Brain pericyte (primary cell): ENCODE data around the gene OTOG.

Source experiments
- DNase-seq: peaks from one replicate; pipeline ENCODE4 v3.0.0-alpha.2; 2012; ENCODE audit warnings: low read depth, low spot score

OTOG gene, protein sequence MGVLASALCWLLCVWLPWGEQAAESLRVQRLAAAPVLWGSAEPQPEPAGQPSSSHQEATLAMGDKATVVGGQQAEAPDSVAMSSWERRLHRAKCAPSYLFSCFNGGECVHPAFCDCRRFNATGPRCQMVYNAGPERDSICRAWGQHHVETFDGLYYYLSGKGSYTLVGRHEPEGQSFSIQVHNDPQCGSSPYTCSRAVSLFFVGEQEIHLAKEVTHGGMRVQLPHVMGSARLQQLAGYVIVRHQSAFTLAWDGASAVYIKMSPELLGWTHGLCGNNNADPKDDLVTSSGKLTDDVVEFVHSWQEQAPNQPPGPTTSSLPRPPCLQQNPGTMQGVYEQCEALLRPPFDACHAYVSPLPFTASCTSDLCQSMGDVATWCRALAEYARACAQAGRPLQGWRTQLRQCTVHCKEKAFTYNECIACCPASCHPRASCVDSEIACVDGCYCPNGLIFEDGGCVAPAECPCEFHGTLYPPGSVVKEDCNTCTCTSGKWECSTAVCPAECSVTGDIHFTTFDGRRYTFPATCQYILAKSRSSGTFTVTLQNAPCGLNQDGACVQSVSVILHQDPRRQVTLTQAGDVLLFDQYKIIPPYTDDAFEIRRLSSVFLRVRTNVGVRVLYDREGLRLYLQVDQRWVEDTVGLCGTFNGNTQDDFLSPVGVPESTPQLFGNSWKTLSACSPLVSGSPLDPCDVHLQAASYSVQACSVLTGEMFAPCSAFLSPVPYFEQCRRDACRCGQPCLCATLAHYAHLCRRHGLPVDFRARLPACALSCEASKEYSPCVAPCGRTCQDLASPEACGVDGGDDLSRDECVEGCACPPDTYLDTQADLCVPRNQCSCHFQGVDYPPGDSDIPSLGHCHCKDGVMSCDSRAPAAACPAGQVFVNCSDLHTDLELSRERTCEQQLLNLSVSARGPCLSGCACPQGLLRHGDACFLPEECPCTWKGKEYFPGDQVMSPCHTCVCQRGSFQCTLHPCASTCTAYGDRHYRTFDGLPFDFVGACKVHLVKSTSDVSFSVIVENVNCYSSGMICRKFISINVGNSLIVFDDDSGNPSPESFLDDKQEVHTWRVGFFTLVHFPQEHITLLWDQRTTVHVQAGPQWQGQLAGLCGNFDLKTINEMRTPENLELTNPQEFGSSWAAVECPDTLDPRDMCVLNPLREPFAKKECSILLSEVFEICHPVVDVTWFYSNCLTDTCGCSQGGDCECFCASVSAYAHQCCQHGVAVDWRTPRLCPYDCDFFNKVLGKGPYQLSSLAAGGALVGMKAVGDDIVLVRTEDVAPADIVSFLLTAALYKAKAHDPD (N-terminal part only)

DNA sequence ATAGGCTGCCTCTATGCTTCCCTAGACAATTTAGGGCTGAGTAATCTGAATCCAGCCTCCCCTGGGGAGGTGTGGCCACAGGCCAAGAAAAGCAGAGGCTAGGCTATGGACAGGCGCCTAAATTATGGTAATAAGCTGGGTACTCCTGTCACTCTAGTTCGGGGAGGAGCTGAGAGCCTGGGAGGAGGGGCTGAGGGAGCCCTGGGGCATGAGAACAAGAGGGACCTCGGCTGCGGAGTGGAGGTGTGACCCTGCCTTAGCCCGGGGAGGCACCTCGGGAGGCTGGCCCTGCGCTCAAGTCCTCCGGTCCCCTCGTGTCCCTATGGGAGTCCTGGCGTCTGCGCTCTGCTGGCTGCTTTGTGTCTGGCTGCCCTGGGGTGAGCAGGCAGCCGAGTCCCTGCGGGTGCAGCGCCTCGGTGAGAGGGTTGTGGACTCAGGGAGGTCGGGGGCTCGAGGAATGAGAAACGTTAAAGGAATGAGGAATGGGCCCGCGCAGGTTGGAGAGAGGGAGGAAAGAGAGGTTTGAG lies at the start of gene OTOG:
Gene OTOG (plus strand): TSS at position 209 of the 527 bp plus-strand sequence. CDS start 114 bp downstream, at position 323.
- no peak for DNase-seq

DNA sequence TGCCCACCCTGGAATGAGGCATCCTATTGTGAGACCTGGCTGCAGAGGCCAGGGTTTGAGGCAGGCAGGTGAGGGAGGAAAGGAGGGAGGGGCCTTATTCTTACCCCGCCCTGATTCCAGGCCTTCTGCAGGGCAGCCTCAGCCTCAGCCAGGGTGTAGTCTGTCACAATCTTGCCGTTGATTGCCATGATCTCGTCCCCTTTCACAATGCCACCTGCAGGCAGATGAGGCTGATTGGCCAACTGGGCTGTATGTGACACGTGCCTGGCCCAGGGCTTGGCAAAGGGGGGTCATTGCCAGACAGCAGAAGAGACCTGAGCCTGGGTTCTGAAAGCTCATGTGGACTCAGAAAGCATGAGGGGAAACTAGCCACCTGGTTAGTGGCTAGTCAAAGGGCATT lies 49.0 kb upstream of the OTOG start:
- DNase-seq, result no peak

DNA sequence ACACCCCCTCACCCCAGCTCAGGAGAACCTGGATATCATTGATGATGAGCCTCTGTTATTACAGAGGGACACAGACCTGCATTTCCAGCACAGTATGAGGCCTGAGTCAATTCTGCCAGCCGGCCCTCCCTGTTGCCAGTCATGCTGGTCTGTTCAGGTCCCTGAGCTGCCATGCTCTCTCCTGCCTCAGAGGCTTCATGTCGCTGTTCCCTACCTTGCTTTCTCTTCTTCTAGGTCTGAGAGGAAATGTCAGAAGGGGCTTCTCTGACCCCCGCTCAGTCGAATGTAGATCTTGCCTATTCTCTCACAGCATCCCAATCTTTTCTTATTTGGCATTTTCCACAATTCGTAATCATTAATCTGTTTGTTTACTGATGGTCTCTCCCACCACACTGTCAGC lies 48.6 kb upstream of the OTOG start:
- DNase-seq, result no peak

DNA sequence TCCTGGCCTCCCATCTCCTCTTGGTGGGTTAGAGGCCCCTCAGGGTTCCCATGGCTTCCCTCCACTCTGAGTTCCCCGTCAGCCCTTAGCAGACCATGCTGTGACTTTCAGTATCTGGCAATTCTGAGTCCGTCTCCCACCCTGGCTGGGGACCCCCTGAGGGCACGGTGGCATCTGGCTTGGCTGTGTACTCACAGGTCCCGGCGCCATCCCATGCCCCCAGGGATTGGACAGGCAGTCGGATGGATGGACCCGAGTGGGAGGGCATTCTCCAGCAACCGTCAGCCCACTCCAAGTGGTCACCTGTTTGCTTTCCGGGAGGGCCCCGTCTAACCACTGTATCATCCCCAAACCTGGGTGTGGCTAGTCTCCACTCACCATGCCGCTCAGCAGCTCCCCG lies 46.4 kb upstream of the OTOG start:
- no peak for DNase-seq

DNA sequence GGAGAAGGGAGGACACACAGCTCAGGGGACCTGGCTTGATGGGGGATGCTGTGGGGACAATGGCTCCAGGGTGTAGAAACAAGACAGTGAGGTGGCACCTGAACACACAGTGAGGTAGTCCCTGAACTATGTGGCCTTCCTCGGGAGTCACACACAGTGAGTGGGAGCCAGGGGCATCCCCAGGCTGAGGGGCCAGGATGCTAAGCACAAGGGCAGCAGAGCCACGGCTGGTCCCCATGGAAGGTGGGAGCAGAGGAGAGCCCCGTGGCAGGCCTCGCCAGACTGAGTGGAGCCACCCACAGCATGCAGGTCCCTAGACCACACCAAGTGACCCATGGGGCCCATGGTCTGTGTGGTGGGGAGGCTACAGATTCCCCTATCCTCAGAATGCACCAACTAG lies 44.4 kb upstream of the OTOG start:
- no peak for DNase-seq

DNA sequence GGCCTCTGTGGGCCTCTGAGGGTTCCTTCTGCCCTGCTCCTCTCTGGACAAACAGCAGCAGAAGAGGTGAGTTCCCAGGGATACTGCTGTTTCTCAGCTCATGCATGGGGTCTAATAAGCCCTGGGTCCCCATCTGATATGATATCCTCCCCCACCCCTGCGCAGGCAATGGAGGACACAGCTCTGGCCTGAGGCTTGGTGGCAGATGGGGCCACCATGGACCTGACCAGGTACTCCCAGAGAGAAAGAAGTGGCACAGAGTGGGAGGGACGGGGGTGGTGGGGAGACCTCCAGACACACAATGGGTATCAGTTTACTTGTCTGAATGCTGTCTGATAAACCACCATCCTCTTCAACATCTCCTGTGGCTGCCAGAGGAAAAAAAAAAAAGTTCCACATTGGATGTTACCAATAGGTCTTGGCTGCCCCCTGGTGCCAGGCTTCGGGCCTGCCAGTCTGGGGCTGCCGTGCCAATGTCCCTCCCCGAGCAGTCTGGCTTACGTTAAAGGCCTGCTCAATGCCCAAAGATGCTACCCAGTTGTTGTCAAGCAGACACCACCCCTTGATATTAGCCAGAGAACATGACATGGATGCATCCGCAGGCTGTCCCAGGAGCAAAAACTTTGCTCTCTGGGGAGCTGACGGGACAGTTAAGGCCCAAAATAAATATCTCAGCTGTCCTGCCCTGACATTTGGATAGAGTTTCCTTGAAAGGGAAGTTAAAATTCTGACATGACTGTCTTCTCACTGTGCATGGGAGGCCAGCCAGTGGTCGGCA lies 42.5 kb upstream of the OTOG start:
- DNase-seq, result no peak

DNA sequence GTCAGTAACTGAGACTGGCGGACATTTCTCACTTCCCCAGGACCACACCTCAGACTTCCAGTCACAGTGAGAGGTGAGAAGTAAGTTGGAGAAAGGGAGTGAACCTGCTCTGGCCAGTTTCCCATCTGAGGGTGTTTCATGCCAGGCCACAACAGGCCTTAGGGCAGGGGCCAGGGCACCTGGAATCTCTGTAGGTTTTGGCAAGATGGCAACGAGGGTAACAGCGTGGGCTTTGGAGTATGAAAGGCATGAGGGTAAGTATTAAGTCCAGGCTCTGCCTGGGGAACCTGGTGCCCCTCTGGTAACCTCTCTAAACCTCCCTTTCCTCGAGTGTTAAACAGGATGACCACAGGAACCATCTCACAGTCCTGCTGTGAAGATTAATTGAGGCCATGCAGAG lies 41.9 kb upstream of the OTOG start:
- DNase-seq, result no peak

DNA sequence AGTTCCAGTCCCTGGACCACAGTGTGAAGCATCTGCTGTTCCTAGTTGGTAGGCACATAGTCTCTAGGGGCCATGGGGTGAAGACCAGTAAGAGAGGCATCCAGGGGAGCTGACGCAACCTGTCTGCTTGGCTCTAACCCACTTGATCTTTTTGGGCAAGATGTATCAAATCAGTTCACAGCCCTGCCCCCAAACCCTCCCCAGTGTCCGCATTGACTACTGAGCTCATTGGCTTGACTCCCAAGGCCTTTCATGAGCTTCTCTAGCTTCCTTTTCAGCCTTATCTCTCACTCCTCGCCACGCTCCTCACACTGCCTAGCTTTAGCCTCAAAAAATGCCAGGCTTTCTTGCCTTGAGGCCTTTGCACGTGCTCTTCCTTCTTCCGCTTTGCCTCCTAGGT lies 40.7 kb upstream of the OTOG start:
- DNase-seq, result no peak

DNA sequence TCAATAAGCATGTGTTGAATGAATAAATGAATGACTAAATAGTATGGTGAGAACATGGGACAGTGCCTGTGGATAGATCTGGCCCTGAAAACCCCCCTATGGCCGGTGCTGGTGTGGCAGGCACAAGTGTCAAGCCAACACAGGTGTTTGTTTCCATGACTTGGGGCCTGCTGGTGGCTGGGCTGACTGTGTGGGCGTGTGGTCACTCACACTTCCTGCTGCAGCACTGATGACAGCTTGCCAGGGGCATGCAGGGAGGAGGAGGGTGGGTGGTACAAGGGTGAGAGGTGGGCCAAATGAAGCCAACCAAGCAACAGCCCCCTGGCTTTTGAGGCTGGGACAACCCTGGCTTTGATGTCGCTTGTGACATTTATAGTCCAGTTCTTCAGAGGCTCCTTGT lies 40.1 kb upstream of the OTOG start:
- no peak for DNase-seq

DNA sequence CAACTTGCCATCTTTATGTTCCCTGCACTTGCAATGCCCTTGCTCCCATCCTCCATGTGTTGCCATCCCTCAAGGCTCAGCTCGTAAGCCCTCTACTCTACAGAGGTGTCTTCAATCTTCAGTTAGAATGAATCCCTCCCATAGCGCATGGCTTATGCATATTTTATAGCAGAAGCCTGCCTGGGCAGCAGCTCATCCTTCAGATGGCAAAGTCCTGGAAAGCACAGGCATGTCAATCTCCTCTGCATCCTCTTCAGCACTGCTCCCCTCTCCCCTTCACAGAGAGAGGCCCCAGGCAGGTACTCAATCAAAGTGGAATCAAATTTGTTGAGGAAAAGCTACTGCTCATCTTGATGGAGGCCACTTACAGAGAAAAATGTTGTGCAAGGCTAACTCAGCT lies 39.3 kb upstream of the OTOG start:
- DNase-seq, result no peak

DNA sequence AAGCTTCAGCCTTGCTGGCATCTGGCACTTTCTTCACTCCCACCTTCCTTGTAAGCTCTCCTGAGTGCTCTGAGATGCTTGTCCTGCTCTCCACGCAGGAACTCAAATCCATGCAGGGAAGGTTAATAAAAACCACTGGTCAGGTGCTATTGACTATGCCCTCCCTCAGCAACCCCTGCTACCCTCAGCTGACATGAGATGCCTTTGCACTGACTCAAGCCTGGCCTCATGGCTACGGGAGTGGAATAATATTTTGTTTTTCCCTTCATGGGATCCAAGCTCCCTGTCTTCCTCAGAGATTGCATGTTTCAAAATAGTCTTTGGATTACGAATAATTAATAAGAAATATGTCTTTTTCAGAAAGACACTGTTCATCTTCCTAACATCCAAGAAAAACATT lies 38.8 kb upstream of the OTOG start:
- DNase-seq, result no peak

DNA sequence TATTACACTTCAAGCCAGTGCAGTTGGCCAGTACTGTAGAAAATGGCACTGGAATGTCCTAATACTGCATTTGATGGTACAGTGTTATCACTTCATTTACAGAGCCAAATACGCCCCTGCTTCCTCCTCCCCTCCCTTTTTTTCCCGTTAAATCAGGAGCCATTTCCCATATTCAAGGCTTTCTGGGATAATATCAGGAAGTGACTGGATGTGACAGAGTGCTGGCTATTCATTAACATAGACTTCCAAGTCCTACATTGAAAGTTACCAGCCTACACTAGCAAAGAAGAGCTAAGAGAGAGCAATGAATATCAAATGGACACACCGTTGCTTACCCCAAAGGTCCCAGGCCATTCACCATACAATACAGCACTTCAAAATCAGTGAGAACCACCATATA lies 38.3 kb upstream of the OTOG start:
- DNase-seq, result no peak

DNA sequence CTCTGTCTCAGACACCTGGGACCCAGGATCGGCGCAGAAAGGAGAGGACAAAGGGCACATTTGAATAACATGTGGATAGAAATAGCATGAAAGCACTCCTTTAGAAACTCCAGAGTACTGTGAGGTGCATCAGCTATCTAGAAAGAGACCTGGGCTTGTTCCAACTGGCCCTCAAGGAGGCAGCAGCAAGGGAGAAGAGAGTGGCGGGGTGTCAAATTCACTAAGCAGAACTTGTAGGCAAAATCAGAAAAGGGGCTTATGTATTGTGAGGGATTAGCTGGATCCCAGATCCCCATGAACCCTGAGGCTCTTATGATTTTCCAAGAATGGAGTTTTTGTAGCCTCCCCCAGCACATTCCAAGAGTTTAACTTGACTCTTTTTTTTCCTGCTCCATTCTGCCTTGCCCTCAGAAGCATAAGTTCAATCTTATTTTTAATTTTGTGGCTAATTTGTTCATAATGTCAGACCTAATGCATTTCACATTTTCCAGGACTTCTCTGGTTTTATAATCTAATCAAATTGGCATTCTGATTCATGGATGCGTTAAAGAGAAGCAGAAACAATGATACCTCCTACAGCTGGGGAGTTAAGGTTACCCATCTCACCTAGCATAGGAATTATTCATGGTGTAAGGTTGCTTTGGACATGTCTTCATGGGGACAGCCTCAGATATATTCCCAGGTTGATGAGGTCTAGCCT lies 36.4 kb upstream of the OTOG start:
- DNase-seq, result no peak

DNA sequence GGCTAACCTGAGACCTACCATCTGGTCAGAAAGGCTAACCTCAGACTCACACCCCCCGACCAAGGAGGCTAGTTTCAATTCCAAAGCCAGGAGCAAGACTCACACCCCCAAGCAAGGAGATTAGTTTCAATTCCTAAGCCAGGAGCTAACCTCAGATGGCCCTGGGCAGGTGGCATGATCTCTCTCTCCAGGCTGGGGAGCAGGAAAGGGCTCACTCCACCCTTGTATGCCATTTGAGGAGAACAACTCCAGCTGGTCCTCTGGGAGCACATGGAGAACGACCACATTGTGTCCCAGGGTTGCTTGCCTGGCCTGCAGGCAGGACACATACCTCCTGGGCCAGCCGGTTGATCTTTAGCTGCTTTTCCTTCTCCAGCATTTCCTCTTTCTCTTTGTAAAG lies 35.5 kb upstream of the OTOG start:
- DNase-seq, result no peak

DNA sequence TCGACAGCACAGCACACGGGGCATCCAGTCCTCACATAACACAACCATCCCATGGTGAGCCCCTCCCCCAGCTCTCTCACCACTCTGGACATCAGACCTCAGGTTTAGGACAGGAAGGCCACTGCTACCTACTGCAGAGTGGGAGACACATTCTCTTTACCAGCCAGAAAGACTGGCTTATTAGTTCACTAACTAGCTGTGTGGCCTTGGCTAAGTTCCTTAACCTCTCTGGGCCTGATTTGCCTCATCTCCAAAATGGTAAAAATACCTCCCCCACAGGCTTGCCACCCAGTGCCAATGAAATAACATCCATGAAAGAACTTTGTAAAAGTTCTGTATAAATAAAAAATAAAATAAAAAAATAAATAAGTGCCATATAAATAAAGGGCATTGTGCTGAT lies 35.0 kb upstream of the OTOG start:
- DNase-seq, result no peak

DNA sequence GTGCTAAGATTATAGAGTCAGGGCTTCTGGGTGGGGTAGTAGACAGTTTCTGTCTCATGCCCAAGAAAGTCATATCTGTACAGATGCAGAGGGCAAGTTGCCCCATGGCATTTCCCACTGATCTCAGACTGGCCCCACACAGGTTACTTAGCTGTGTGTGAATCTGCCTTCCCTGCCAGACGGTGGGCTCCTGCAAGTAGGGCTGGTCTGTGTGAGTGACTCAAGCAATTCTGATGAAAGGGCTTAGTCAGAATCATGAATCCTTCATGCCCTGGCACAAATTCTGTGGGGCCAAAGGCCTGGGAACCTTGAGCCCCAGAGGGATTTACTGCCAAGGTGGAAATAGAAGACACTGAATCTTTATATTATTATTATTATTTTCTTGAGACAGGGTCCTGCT lies 33.2 kb upstream of the OTOG start:
- DNase-seq, result no peak

DNA sequence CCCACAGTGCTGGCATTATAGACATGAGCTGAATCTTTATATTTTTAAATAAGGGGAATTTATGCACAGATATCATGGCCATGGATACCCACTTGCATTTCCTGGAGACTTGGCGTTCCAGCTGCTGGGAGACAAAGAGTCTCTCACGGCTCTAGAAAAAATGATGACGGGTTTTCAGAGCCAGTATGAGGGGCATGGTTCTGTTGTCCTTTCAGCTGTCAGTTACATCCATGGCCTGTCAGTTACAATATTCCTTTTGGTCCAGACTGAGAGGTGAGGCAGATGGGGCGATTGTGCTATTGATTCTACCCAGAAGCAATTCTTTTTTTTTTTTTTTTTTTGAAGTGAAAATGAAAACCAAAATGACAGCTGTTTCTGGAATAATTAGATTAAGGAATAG lies 32.6 kb upstream of the OTOG start:
- no peak for DNase-seq

DNA sequence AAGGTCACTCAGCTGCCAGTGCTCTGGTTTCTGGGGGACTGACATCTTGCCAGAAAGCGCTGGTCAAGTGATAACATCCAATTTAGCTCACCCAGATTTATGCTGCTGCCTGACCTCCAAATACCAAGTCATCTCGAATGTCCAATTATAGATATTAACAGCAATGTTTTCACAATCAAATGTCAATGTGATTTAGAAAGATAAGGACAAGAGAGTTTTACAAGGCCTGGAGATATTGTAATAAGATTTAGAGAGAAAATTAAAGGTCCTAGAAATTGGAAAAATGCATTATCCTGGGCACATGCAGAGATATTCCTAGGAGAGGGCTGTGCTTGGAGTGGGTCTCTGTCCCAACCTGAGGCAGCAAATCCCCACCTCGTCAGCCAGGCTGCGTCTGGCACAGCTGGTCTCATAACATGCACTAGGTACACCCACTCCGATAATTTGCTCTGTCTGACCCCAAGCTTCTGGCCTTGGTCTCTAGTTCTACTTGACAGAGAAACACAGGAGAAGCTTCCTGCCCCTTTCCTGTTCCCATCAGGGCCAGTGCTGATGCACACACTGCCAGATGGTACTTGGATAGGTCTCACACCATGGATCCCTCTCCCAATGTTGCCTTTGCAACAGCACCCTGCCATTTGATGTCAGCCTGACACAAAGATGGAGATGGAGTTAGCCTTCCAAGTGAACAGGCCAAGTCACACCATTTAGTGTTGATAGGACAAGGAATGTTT lies 31.4 kb upstream of the OTOG start:
- DNase-seq, result no peak

DNA sequence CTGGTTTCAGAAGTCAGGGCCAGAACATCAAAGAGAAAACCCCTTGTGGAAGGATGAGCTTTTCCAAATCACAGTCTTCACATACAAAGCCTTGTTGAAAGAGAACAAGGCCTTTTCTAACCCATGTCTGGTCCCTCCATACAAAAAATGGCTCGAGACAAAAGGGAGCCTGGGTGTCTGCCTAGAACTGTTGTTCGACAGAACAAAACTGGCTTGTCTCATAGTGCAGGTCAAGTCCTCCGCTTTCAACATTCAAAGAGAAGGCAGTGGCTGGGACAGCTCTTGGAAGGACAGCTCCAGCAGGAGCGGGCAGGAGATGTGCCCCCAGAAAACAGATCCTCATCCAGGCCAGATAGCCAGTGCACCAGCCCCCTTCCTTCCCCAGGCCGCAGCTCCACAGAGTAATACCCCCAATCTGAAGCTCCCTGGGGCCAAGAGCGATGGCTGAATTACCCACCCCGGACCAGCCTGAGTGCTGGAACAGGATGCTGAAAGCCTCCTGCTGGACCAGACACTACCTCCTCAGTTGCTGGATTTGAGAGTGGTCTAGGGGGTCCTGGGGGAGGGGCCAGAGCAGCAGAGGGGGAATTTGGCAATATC lies 30.4 kb upstream of the OTOG start:
- DNase-seq, result no peak
